ENCODE results near the gene NOX3. TPM values are rescaled to one million over a fixed set of nuclear protein-coding genes. Genes with fewer than 3 reads are reported as not detected.

NOX3 gene
- total and polyA plus RNA-seq, 2 experiments from 2014 or later, result not detected

- no peaks in the 10 kb centered on the region for H3K4me1 Mint-ChIP-seq
- no peaks in the 10 kb centered on the region for H3K9me3 Mint-ChIP-seq
- TF ChIP-seq ZNF462 (CRISPR knock-in tag; IDR thresholded peaks at IDR 0.05) (no peak), ETS1 (IDR thresholded peaks at IDR 0.05) (no peak), CREB1 (CRISPR knock-in tag; IDR thresholded peaks at IDR 0.05; ENCODE audit: low read depth) (no peak), ZNF114 (CRISPR knock-in tag; IDR thresholded peaks at IDR 0.05) (no peak), EZH2 (IDR thresholded peaks at IDR 0.05; ENCODE audit: low read depth, unreplicated experiment) (no peak), NANOG (IDR thresholded peaks at IDR 0.05; ENCODE audit: borderline replicate concordance) (no peak), POLR2AphosphoS5 (IDR thresholded peaks at IDR 0.05; ENCODE audit: low read depth) (no peak), STAT1 (IDR thresholded peaks at IDR 0.05; ENCODE audit: unreplicated experiment) (no peak), JUNB (IDR thresholded peaks at IDR 0.05; ENCODE audit: unreplicated experiment) (no peak), ZNF331 (CRISPR knock-in tag; IDR thresholded peaks at IDR 0.05; ENCODE audit: low read depth) (no peak), REST (IDR thresholded peaks at IDR 0.05; ENCODE audit: unreplicated experiment) (no peak), EZH2phosphoT487 (IDR thresholded peaks at IDR 0.05; ENCODE audit: unreplicated experiment) (no peak), CTCF (conservative IDR thresholded peaks at IDR 0.05; ENCODE audit: low read depth in 2 of 2) (no peak)
- H3K27me3 Mint-ChIP-seq (ENCODE audit: insufficient read depth, low read depth, poor library complexity), result peaks cover 2% of the 10 kb centered on the region
- no peak overlapping the region for H3K4me2 ChIP-seq
- no peaks in the 10 kb centered on the region for H3K4me1 ChIP-seq (ENCODE audit: insufficient read depth)
- no peak overlapping the region for H3K27ac ChIP-seq (ENCODE audit: low read depth)
- no peaks in the 10 kb centered on the region for H3K36me3 Mint-ChIP-seq (ENCODE audit: low read depth)
- H2AFZ ChIP-seq, result no peak overlapping the region
- H3F3A ChIP-seq (replicated peaks; ENCODE audit: low read depth), result no peaks in the 10 kb centered on the region
- H3K79me2 ChIP-seq (replicated peaks; ENCODE audit: insufficient read depth), result no peaks in the 10 kb centered on the region
- no peaks in the 10 kb centered on the region for H3K36me3 ChIP-seq (ENCODE audit: insufficient read depth)
- no peaks in the 10 kb centered on the region for H3K9me2 ChIP-seq (ENCODE audit: insufficient read depth)
- no peak overlapping the region; the same call in 1 of the 2 replicates for H3K27ac Mint-ChIP-seq
- H3K4me3 Mint-ChIP-seq, result no peak overlapping the region
- no peak for DNase-seq (ENCODE audit: low spot score)
- no peak for ATAC-seq
- H3K27me3 ChIP-seq (ENCODE audit: insufficient read depth), result no peaks in the 10 kb centered on the region
- no peak overlapping the region for H3K4me3 ChIP-seq
- H4K20me1 ChIP-seq (replicated peaks; ENCODE audit: insufficient read depth), result no peaks in the 10 kb centered on the region
Observed at GRCh38 chr6:155381673-155382337, 73.8 kb downstream of the NOX3 start.
